NB4 (cell line): ENCODE data around the gene IDH1.
"Not testable (repeated sequence)": the region's sequence is repeated elsewhere in the genome, so short reads cannot be mapped to it uniquely, and the experiment has no call there.

ENCODE experiments used
- DNase-seq: peaks from one replicate; pipeline ENCODE4 v3.0.0; 2010; ENCODE audit warnings: low read depth
- H3K4me3 ChIP-seq: one replicate; pipeline ENCODE4 v1.5.1; 2011; ENCODE audit warnings: mild to moderate bottlenecking, low read depth, low read length, moderate library complexity
- MYC ChIP-seq: IDR thresholded peaks from 2 replicates; pipeline ENCODE4 v1.6.1; 2011; ENCODE audit warnings: low read depth, low read length
- POLR2A ChIP-seq: IDR thresholded peaks from 2 replicates; pipeline ENCODE4 v1.6.1; 2011; ENCODE audit warnings: mild to moderate bottlenecking; ENCODE audit not compliant: insufficient read length; ENCODE audit errors: extremely low read depth
- TF ChIP-seq, protein P1 (sequence below): IDR thresholded peaks from one replicate; pipeline ENCODE4 v1.5.1; 2012; ENCODE audit warnings: low read depth, low read length
- TF ChIP-seq, protein P2 (sequence below): IDR thresholded peaks from 2 replicates; pipeline ENCODE4 v1.6.1; 2011; ENCODE audit warnings: low read depth, low read length

IDH1 gene

DNA sequence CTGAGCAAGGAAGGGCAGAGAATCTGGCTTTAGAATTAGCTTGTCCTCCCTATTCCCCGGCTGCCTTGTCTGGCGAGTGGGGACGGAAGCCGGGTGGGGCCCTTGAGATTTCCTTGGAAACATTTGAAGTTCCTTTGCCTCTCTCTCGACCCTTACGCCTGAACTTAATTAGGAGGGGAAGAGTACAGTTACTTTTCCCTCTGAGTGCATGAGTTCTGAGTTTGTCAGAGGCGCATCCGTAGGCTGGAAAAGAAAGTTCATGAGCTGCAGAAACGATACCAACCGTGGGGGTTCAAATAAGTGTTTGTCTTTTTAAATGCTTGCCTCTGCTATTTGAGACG lies 11.7 kb upstream of the IDH1 start:
- H3K4me3 ChIP-seq = peak overlapping the region; percentile 95
- no peak for TF ChIP-seq MYC
- TF ChIP-seq, protein P1, sequence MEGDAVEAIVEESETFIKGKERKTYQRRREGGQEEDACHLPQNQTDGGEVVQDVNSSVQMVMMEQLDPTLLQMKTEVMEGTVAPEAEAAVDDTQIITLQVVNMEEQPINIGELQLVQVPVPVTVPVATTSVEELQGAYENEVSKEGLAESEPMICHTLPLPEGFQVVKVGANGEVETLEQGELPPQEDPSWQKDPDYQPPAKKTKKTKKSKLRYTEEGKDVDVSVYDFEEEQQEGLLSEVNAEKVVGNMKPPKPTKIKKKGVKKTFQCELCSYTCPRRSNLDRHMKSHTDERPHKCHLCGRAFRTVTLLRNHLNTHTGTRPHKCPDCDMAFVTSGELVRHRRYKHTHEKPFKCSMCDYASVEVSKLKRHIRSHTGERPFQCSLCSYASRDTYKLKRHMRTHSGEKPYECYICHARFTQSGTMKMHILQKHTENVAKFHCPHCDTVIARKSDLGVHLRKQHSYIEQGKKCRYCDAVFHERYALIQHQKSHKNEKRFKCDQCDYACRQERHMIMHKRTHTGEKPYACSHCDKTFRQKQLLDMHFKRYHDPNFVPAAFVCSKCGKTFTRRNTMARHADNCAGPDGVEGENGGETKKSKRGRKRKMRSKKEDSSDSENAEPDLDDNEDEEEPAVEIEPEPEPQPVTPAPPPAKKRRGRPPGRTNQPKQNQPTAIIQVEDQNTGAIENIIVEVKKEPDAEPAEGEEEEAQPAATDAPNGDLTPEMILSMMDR = no peak
- TF ChIP-seq POLR2A = no peak
- TF ChIP-seq, protein P2, sequence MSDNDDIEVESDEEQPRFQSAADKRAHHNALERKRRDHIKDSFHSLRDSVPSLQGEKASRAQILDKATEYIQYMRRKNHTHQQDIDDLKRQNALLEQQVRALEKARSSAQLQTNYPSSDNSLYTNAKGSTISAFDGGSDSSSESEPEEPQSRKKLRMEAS = no peak
- DNase-seq = no peak

DNA sequence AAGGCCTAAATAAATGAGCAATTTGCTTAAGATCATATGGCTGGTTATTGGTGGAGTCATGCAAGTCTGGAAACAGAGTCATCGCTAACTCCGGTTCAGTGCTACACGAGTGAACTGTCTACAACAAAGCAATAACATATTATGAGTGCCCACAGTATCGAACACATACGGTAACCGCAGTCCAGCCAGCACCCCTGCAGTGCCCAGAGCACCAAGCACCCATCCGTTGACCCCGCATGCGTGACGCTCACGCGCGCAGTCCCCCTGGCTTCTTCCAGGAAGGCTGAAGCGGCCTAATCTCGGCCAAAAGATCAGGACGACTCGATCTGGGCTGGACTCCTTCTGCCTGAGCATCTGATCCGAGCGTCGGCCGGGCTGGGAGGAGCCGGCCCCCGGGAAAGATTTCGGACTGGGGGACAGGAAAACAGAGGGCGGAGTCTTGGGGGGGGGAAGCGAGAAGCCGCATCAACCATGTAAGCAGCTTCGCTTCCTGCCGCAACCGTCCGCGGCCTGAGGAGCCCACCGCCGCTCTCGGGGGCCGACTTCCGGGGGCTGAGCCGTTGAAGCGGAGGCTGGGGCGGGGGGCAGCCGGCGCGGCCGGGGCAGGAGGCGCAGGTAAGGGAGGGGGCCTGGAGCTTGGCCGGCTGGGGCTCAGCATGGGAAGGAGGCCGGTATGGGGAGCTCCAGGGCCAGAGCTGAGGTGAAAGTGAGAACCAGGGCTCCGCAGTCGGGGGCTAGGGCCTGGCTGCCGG lies 11.1 kb upstream of the IDH1 start, which contains the start of gene PIKFYVE:
TSS of gene PIKFYVE (plus strand) at position 455 of the 752 bp plus-strand sequence. CDS start 5,265 bp downstream, outside the sequence.
- peak within 1 kb of the TSS; percentile 95 for H3K4me3 ChIP-seq
- peak; percentile 100 for DNase-seq
- TF ChIP-seq POLR2A = peak; percentile 57
- TF ChIP-seq MYC = peak; percentile 88
- TF ChIP-seq, protein P2 = peak; percentile 82
- TF ChIP-seq, protein P1 = no peak

DNA sequence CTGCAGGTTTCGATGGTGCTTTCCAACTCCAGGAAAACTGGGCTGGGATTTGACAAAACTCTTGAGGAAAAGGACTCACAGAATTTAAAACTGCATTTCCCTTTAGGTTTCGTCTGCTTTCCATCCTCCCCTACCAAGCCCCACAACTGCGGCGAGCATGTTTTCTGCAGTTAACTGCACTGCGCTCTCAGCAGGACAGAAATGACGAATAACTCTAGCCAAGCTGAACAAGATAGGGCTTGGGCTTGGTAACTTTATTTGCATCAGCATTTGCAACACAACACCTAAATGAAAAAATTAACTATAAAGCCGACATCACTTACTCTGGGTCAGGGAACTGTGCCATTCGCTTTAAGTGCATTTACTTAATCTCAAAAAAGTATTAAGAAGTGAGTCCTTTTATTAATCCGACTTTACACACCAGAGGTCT lies 10.5 kb upstream of the IDH1 start:
- TF ChIP-seq, protein P2 = 0 out of 2 replicates have a peak, but pooled peaks have one; percentile 9
- TF ChIP-seq, protein P1 = no peak
- TF ChIP-seq MYC (no peak), POLR2A (no peak)
- DNase-seq = peak; percentile 77
- peak overlapping the region; percentile 88 for H3K4me3 ChIP-seq

DNA sequence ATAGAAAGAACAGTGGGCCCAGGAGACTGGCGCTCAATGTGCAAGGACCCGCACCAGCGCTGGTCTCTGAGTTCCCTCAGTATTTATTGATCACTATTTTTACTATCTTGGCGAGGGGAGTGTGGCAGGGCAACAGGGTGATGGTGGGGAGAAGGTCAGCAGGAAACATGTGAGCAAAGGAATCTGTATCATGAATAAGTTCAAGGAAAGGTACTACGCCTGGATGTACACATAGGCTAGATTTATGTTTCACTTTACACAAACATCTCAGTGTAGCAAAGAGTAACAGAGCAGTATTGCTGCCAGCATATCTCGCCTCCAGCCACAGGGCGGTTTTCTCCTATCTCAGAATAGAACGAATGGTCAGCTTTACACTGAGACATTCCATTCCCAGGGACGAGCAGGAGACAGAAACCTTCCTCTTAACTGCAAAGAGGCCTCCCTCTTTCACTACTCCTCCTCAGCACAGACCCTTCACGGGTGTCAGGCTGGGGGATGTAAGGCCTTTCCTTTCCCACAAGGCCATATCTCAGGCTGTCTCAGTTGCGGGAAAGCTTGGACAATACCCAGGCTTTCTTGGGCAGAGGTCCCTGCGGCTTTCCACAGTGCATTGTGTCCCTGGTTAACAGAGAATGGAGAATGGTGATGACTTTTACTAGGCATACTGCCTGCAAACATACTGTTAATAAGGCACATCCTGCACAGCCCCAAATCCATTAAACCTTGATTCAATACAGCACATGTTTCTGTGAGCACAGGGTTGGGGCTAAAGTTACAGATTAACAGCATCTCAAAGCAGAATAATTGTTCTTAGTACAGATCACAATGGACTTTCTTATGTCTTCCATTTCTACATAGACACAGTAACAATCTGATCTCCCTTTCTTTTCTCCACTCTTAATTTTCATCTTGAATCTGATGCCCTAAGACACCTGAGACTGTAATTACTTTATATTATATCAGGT lies 2.3 kb upstream of the IDH1 start:
- DNase-seq, H3K4me3 ChIP-seq: not testable (repeated sequence)

DNA sequence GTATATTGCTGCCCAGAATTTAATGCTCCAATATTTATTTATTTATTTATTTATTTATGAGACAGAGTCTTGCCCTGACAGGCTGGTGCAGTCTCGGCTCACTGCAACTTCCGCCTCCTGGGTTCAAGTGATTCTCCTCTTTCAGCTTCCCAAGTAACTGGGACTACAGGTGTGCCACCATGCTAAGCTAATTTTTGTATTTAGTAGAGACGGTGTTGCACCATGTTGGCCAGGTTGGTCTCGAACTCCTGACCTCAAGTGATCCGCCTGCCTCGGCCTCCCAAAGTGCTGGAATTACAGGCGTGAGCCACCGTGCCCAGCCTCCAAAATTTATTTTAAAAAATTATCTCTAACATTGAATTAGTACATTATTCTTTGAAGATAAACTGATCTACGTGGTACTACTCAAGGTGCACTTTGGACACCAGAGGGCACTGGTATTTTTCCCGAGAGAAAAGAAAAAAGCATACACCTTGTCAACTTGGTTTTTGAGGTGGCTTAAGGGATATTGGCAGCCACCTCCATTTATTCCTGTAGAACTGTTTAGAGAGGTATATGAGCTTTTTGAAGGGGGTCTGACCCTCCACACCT lies 1.4 kb upstream of the IDH1 start:
- H3K4me3 ChIP-seq = no peak overlapping the region
- peak; percentile 34 for DNase-seq
- TF ChIP-seq, protein P1 = peak; percentile 32
- TF ChIP-seq, protein P2 = no peak
- TF ChIP-seq MYC (no peak), POLR2A (no peak)

DNA sequence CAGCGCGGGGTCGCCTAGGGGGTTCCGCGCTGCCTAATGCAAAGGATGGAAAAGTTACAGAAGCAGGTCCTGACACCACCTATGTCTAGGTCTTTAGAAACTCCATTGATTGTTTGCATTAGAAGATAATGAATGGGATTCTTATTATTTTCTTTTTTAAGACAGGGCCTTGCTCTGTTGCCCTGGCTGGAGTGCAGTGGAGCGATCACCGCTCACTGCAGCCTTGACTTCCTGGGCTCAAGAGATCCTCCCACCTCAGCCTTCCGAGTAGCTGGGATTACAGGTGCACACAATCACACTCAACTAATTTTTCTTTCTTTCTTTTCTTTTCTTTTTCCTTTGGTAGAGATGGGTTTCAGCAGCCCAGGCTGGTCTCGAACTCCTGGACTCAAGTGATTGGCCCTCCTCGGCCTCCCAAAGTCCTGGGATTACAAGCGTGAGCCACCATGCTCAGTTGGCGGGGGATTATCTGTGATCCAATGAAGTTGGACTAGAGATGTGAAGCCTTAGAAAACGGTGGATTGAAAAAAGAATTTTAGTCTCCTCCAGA lies 761 bp upstream of the IDH1 start:
- H3K4me3 ChIP-seq = peak overlapping the region; percentile 96
- TF ChIP-seq, protein P1 = no peak
- TF ChIP-seq POLR2A = no peak
- no peak for TF ChIP-seq MYC
- TF ChIP-seq, protein P2 = no peak
- no peak for DNase-seq
